ES-I3 (cell line): ENCODE data around the gene SIDT1.

ENCODE experiments used
- H3K36me3 ChIP-seq: 2 replicates; pipeline ENCODE4 v1.6.1; 2013; ENCODE audit warnings: mild to moderate bottlenecking, low read length, control low read depth, moderate library complexity; ENCODE audit not compliant: insufficient read depth
- H3K4me1 ChIP-seq: 2 replicates; pipeline ENCODE4 v1.6.1; 2013; ENCODE audit warnings: mild to moderate bottlenecking, control low read depth, low read length; ENCODE audit not compliant: insufficient read depth
- H3K9ac ChIP-seq: 2 replicates; pipeline ENCODE4 v1.6.1; 2013; ENCODE audit warnings: low read depth, mild to moderate bottlenecking, low read length, moderate library complexity
- H3K9me3 ChIP-seq: 2 replicates; pipeline ENCODE4 v1.6.1; 2013; ENCODE audit warnings: mild to moderate bottlenecking, low read length, moderate library complexity; ENCODE audit not compliant: control insufficient read depth, insufficient read depth

The SIDT1 gene

DNA sequence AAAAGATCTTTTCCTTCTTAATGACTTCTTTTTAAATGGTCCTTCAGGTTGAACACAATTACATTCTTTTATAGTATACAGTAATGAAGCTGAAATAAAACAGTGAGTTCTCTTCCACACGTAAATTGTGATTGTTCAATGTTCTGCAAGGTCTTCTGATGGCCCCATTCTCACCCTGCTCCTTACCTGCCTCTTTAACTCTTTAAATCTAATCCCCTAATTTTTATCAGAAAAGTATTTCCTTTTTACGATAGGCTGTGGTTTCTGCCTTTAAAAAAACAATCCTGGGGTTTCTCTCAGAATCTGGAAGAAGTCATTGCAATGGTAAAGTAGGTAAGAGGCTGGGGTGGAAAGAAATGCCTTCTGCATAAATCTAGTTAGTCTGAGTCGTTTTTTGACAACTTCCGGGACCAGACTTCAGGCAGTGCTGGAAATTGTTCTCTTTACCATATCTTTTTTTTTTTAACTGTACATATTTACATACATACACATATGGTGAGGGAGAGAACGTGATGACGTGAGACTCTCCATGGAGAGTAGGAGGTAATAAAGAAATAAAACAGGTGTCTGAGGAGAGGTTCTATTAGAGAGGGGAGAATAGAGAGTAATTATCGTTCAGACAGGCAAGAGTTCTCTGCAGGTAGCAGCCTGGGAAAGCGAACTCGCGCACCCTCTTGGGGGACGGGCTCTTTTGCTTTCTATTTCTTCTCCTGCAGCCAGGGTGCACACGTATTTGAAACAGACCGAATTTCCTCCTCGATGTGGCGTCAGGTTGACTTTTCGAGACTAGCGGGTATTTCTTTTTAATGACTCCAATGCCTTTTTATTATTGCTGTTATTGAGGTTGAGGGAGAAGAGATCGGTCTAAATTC is at the start of gene SIDT1:
Gene SIDT1, plus strand, starts transcription at position 730 of the 872 bp plus-strand sequence. CDS start 467 bp downstream, outside the sequence.
- Histone ChIP-seq H3K4me1 (no peaks in the 10 kb centered on the region), H3K9ac (peak within 1 kb of the TSS; percentile 63), H3K9me3 (no peaks in the 10 kb centered on the region), H3K36me3 (no peaks in the 10 kb centered on the region)

DNA sequence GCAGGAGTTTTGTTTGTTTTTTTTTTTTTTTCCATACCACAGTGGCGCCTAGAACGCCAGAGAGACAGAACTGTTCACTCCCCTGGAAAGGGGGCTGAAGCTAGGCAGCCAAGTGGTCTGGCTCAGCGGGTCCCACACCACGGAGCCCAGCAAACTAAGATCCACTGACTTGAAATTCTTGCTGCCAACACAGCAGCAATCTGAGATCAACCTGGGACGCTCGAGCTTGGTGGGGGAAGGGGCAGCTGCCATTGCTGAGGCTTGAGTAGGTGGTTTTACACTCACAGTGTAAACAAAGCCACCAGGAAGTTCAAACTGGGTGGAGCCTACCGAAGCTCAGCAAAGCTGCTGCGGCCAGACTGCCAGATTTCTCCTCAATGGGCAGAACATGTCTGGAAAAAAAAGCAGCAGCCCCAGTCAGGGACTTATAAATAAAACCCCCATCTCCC is 47.2 kb upstream of the SIDT1 start:
- Histone ChIP-seq H3K9me3 (peaks cover 4% of the 10 kb centered on the region; the same call in 1 of the 2 replicates), H3K9ac (no peak overlapping the region), H3K4me1 (no peaks in the 10 kb centered on the region), H3K36me3 (no peaks in the 10 kb centered on the region)

DNA sequence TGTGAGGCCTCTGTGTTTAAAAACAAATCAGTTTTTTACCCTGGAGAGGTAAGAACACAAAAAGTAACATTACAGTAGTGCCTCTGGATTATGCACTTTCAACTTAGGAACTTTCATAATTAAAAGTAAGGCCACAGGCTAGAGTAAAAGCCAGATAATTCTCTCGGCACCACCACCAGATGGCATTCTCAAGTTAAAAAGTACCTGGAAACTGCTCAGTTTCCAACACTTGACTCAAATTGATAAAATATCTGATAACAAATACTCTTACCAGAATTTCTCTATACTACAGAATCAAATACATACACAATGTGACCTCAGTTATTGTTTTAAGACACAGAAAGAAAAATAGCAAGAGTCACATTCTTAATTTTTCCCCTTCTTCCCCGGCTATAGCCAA is 37.3 kb upstream of the SIDT1 start:
- no peaks in the 10 kb centered on the region for H3K9me3 ChIP-seq
- no peak overlapping the region for H3K9ac ChIP-seq
- no peaks in the 10 kb centered on the region for H3K4me1 ChIP-seq
- H3K36me3 ChIP-seq: no peaks in the 10 kb centered on the region

DNA sequence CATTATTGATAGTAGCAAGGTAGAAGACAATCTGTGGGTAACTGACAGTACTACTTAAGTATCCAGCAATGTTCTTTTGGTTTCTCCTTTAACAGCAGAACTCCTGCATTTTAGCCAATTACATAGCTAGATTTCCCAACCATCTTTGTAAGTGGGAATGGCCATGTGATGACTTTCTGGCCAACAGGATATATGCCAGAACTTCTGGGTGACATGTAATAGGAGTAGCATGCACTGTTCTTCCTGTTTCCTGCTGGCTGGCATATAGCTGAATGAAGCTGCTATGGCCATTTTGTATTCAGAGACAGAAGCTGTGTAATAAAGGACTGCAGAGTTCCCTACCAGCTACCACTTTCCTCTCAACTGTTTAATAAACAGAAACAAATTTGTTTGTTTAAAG is 35.4 kb upstream of the SIDT1 start:
- H3K36me3 ChIP-seq: no peaks in the 10 kb centered on the region
- H3K9me3 ChIP-seq: no peaks in the 10 kb centered on the region
- H3K4me1 ChIP-seq: peaks cover 7% of the 10 kb centered on the region; the same call in 1 of the 2 replicates
- no peak overlapping the region for H3K9ac ChIP-seq

DNA sequence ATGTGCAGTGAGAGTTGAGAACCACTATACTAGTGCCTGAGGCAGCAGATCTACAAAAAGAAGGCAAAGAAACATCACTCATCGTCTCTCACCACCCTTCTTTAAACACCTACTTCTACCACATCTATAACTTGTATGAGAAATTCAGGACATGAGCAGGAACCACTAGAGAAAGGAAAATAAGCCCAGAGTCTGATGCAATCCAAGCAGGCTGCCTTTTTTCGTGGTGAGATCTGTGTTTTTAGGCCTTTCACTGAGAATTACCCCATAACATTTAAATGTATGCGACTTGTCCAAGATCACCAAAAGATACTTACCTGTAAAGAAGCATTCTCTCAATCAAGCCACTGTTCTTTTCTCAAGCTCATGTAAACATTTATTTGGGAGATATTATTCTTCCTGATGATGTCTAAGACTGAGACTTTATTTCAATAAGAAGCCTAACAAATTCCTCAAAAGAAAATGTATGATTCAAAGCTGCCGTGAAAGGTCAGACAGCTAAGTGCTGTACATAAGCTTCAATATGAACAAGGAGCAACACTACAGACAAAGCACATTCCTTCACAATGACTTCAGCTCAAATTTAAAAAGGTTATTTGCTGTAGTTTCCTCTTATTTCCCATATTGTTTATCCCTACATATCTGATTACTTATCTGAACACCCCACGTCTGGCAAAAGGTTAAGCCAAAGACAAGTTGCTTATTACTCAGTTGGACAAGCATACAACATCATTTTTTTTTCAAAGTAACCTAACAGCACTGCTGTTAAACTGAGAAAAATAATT is 33.9 kb upstream of the SIDT1 start:
- H3K4me1 ChIP-seq: peaks cover 7% of the 10 kb centered on the region; the same call in 1 of the 2 replicates
- no peaks in the 10 kb centered on the region for H3K36me3 ChIP-seq
- H3K9me3 ChIP-seq: no peaks in the 10 kb centered on the region
- H3K9ac ChIP-seq: no peak overlapping the region

DNA sequence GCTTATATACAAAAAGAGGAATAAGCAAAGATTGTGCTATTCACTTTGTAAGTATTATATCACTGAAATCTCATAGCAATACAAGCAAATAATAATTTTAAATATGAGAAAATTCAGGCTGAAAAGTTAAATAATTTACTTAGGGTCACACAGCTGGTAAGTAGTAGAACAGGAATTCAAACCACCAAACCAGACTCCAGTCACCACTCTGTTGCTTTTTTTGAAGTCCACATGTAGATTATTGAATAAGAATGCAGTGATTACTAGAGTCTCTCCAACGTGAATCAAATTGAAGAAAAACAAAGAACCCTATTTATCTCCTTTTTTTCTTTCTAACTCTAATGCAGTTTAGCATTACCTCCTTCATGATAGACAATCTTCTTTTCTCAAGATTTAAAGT is 33.3 kb upstream of the SIDT1 start:
- no peaks in the 10 kb centered on the region for H3K9me3 ChIP-seq
- no peak overlapping the region for H3K9ac ChIP-seq
- H3K4me1 ChIP-seq: peaks cover 7% of the 10 kb centered on the region; the same call in 1 of the 2 replicates
- no peaks in the 10 kb centered on the region for H3K36me3 ChIP-seq

DNA sequence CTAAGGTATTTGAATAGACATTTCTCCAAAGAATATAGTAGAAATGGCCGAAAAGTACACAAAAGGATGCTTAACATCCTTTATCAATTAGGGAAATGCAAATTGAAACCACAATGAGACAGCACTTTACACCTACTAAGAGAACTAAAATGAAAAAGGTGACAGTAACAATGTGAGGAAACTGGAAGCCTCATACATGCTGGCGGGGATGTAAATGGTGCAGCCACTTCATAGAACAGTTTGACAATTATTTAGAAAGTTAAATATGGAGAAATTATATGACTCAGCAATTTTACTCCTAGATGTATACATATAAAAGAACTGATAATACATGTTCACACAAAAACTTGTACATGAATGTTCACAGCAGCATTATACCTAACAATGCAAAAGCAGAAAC is 30.8 kb upstream of the SIDT1 start:
- H3K9ac ChIP-seq: no peak overlapping the region
- peaks cover 7% of the 10 kb centered on the region; the same call in 1 of the 2 replicates for H3K4me1 ChIP-seq
- no peaks in the 10 kb centered on the region for H3K36me3 ChIP-seq
- H3K9me3 ChIP-seq: no peaks in the 10 kb centered on the region

DNA sequence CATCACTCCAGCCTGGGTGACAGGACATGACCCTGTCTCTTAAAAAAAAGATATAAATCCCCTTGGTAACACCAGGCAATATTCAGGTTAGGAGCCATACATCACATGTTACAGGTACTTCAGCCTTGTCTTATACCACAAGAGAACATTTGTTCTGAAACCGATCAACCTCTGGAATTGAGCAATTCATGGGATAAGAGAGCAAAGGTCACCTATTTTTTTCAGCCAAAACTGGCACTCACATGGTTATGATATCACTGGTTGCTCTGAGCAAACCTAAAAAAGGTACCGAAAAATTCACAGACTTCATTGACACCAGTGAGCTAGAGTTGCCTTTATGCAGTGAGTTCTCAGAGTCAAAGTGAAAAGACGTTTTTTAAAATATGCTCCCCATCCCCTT is 26.5 kb upstream of the SIDT1 start:
- Histone ChIP-seq H3K9ac (no peak overlapping the region), H3K36me3 (no peaks in the 10 kb centered on the region; the same call in 1 of the 2 replicates), H3K9me3 (no peaks in the 10 kb centered on the region; the same call in 1 of the 2 replicates), H3K4me1 (peaks cover 7% of the 10 kb centered on the region; the same call in 1 of the 2 replicates)

DNA sequence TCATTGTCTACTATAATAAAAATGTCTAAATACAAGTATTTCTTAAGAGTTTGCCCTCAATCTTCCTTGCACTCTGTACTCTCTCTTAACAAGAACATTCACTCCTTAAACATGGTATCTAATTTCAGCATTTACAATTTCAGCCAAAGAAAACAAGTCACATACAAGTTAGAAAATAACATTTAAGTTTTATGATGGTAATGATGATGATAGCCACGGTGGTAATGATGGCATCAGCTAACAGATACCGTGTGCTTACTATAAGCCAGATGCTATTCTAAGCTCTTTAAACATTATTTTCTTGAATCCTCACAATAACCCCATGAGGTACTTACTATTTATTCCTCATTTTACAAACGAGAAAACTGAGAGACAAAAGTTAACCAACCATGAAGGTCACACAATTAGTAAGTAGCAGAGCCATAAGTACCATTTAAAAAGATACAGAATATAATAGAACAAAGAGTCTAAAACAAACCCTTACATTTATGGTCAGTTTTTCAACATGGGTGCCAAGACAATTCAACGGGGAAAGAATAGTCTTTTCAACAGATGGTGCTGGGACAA is 24.8 kb upstream of the SIDT1 start:
- no peaks in the 10 kb centered on the region; the same call in 1 of the 2 replicates for H3K9me3 ChIP-seq
- H3K9ac ChIP-seq: no peak overlapping the region
- H3K36me3 ChIP-seq: no peaks in the 10 kb centered on the region; the same call in 1 of the 2 replicates
- no peaks in the 10 kb centered on the region for H3K4me1 ChIP-seq

DNA sequence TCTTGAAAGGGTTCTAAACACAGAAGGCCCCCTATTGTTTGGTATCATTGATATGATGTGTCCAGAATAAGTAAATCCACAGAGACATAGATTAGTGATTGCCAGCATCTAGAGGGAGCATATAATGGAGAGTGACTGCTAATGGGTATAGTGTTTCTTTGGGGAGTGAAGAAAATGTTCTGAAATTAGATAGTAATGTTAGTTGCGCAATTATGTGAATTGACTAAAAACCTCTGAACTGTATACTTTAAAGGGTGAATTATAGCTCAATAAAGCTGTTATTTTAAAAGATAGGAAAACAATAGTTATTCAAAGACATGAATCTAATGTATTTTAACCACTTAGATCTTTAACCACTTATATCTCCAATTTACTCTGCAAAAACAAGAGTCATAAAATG is 23.4 kb upstream of the SIDT1 start:
- no peak overlapping the region for H3K9ac ChIP-seq
- no peaks in the 10 kb centered on the region; the same call in 1 of the 2 replicates for H3K36me3 ChIP-seq
- no peaks in the 10 kb centered on the region for H3K4me1 ChIP-seq
- no peaks in the 10 kb centered on the region; the same call in 1 of the 2 replicates for H3K9me3 ChIP-seq

DNA sequence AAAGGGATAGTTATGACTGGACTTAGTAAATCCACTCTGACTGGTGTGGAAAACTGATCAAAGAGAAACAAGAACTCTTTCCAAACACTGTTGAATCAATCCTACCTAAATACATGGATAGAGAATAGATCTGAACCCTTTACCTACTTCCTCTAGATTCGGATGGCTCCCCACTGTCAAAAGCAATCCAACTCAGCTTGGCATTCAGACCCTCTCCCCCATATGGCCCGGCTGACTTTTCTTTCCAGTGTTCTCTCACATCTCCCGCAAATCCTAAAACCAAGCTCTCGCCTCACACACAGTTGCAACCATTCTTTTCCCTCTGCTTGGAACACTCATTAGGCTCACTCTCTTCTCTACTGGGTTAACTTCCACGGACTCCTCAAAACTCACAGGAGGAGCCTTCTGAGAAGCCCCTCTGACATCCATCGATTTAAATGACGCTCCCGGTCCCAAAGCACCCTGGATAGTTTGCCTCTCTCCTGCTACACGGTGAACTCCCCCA is 18.0 kb upstream of the SIDT1 start:
- Histone ChIP-seq H3K4me1 (peaks cover 6% of the 10 kb centered on the region; the same call in 1 of the 2 replicates), H3K9me3 (no peaks in the 10 kb centered on the region; the same call in 1 of the 2 replicates), H3K9ac (peak overlapping the region; percentile 69), H3K36me3 (no peaks in the 10 kb centered on the region; the same call in 1 of the 2 replicates)

DNA sequence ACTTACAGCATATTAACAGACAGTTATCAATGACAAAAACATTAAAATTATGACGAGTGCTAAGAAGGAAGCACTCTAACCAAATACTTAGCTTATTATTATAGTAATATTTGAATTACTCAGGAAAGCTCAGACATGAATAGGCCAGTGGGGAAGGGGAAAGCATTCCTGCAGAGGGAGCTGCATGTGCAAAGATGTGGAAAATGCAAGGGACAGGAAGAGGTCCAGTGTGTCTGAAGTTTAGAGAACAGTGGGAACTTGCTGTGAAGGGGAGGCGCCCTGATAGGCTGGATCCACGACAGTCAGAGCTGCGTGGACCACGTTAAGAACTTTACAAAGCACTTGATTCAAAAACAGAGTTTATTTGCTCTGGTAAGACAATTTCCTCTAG is 16.2 kb upstream of the SIDT1 start:
- H3K9ac ChIP-seq: peak overlapping the region; percentile 69; the same call in 1 of the 2 replicates
- no peaks in the 10 kb centered on the region for H3K36me3 ChIP-seq
- H3K9me3 ChIP-seq: no peaks in the 10 kb centered on the region
- H3K4me1 ChIP-seq: peaks cover 6% of the 10 kb centered on the region; the same call in 1 of the 2 replicates

DNA sequence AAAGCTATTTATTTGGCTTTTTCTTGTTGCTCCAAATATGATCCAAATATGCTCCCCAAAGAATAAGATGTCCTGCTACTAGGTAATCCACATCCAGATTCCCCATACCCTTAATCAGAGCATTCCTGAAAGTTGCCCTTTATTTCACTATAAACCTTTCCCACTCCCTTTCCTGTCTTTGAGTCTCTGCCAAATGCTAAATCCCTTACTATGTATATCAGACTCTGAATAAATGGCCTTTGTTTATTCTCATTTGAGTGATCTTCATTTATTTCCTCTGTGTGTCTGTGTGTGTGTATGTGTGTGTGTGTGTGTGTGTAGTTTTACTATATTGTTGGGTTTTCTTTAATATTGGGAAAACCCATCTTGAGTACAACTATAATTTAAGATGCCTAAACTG is 10.4 kb upstream of the SIDT1 start:
- no peaks in the 10 kb centered on the region for H3K9me3 ChIP-seq
- no peaks in the 10 kb centered on the region for H3K36me3 ChIP-seq
- H3K9ac ChIP-seq: no peak overlapping the region
- H3K4me1 ChIP-seq: no peaks in the 10 kb centered on the region

DNA sequence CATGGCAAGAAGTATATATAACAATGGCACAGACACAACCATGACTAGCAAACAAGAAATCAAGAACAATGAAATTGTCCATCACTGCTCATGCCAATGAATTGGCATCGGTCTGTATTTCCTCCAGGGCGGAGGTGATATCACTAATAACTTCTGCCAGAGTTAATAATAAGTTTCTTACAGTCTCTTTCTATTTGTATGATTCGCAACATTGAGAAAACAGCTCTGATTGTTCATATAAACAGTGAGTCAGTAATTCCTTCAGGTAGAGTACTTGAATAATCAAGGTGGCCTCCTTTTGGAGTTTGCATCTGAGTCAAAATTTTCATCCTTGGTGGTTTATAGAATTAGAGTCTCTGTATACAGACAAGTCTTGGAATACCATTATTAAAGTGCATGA is 9.1 kb upstream of the SIDT1 start:
- H3K9me3 ChIP-seq: no peaks in the 10 kb centered on the region
- H3K4me1 ChIP-seq: no peaks in the 10 kb centered on the region
- no peaks in the 10 kb centered on the region for H3K36me3 ChIP-seq
- no peak overlapping the region for H3K9ac ChIP-seq
